NCI-H2029 (cell line): ENCODE measurements around the gene TAC4.

Experiments used
- DNase-seq: peaks from one replicate; lab custom pipeline; 2025; lab: John Stamatoyannopoulos, UW

TAC4 gene, protein sequence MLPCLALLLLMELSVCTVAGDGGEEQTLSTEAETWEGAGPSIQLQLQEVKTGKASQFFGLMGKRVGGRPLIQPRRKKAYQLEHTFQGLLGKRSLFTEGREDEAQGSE

DNA sequence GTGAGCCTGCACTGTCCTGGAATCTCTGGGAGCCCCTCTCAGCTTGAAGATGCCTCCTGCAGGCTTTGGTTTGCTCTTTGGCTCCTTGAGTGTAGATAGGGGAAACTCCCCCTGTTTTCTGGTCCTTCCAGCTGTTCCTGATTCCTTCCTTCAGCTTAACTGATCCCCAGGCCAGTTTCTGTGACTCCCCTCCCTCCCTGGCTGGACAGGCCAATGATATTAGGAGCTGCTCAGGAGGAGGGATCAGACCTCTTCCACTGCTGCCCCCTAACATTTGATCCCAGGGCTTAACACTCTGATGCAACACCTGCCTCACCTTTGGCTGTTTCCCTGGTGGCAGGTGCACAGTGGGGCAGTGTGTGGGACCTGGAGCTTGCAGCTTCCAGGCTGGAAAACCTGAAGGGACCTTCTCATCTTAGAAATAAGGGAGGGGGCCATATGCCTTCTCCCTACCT lies at the start of gene TAC4:
Gene TAC4 (minus strand): TSS at position 51 of the 455 bp plus-strand sequence. CDS start 52 bp downstream, outside the sequence.
- DNase-seq: no peak

- DNase-seq: no peak
Observed at GRCh38 chr17:49896860-49897259, 49.0 kb upstream of the TAC4 start.

DNA sequence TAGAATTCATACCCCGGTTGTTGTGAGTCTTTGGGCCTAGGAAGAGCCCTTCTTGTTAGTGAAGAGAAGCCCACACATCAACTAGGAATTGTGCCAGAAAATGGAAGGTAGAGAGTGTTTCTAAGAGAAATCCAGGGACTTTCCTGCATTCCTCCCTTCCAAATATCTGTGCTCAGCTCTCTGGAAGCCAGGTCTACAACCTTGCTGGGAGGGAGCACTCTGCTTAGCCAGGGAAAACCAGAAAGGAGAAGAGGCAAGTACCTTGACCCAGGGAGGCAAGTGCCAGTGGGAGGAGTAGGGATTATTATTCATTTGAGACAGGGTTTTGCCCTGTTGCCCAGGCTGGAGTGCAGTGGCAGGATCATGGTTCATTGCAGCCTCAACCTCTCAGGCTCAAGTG lies 48.4 kb upstream of the TAC4 start:
- no peak for DNase-seq

DNA sequence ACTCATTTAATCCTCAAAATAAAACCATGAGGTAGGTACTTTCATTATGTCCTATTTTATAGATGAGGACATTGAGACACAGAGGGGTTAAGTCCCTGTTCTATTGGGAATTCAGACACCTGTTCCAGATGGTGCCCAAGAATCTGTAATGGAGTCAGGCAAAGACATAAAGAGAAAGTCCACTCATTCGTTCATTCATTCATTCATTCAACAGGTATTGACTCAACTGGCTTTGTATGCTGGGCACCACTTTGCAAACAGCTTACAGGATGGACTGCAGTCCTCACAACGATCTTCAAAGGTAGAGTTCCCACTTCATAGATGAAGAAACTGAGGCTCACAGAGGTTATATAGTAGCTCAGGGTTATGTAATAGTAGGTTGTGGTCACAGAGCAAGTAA lies 47.9 kb upstream of the TAC4 start:
- no peak for DNase-seq

- no peak for DNase-seq
Observed at GRCh38 chr17:49894761-49895160, 46.9 kb upstream of the TAC4 start.

- no peak for DNase-seq
Observed at GRCh38 chr17:49891694-49892389, 44.0 kb upstream of the TAC4 start.

DNA sequence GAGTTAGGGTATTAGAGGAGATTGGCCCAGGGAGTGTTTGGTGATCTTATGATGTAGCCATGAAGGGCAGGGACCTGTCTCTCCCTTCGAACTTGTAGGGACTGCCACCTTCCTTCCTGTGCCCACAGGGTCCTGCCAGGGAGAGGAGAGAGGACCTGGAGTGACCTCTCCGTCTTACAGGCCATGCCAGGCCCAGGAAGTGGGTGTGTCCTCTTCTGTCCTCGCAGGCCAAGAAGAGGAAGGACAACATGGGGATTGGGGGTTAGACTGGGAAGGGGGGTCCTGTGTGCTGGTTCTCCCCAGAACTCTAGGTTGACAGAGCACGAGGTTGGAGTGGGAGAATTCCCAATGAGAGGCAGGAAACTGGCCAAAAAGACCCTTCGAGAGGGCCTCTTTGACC lies 43.4 kb upstream of the TAC4 start:
- no peak for DNase-seq

GRCh38 chr17:49890852-49891251 lies 43.0 kb upstream of the TAC4 start:
- DNase-seq: no peak

- DNase-seq: no peak
Observed at GRCh38 chr17:49890077-49890821, 42.4 kb upstream of the TAC4 start.

DNA sequence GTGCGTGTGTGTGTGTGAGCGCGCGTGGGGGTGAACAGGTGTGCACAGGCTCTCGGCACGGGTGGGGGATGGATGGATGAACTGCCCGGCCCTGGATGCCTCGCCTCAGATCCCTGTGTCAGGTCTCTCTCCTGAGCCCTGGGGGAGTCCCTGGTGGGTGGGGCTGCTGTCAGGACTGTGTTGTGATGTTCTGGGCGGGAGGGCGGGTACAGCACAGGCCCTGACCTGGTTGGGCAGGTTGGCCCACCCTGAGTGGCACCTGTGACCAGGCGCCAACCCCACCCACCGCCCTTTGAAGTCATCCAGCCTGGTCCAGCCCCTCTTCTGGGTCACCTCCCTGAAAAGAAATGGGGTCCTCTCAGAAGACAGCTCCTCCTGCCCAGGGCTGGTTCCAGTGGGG lies 41.6 kb upstream of the TAC4 start:
- DNase-seq: no peak

- no peak for DNase-seq
Observed at GRCh38 chr17:49887744-49888360, 40.0 kb upstream of the TAC4 start.

- DNase-seq: no peak
Observed at GRCh38 chr17:49887086-49887743, 39.3 kb upstream of the TAC4 start.

- no peak for DNase-seq
Observed at GRCh38 chr17:49886036-49886435, 38.2 kb upstream of the TAC4 start.

DNA sequence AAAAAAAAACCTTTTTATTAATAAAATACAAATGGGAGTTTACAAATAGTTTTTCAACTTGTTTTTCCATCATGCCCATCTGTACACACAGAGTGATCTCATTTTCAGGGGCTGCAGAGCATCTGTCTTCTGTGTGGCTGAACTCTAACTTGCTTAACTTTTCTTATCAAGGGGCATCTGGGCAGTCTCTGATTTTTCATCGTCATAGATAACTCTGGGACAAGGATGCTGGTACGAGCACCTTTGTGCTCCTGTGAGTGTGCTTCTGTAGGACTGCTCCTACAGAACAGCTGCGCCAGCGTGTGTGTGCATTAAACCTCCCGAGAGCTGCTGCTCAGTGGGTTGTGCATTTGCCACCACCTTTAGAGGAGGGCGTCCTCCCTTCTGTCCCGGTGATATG lies 34.6 kb upstream of the TAC4 start:
- no peak for DNase-seq

- no peak for DNase-seq
Observed at GRCh38 chr17:49881054-49881402, 33.2 kb upstream of the TAC4 start.

- no peak for DNase-seq
Observed at GRCh38 chr17:49880291-49881053, 32.6 kb upstream of the TAC4 start.

- no peak for DNase-seq
Observed at GRCh38 chr17:49878931-49879904, 31.3 kb upstream of the TAC4 start.

DNA sequence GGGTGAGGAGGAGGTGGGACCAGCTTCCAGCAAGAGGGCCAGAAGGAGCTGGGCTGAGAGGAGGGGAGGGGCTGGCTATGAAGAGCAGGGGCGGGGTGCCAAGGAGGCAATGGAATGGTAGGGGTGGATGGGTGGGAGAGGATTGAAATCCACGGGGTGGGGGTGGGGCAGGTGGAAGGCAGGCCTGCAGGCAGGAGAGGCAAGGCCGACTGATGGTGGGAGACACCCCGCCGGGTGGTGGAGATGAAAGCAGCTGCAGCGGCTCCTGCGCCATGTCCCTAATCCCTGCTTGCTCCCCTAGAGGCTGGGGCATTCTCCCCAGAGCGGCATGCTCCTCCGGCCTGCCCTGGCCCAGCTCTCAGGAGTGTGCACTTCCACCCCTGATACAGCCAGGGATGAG lies 27.8 kb upstream of the TAC4 start:
- no peak for DNase-seq

- DNase-seq: no peak
Observed at GRCh38 chr17:49874911-49875310, 27.0 kb upstream of the TAC4 start.

- no peak for DNase-seq
Observed at GRCh38 chr17:49873926-49874325, 26.1 kb upstream of the TAC4 start.
